ENCODE data around the gene ACOT7. TPM values are rescaled to one million over a fixed set of nuclear protein-coding genes. Genes with fewer than 3 reads are reported as not detected.
A peak's percentile ranks its signal among the peaks of the same experiment; 100 is the strongest.

ACOT7 gene
- total RNA-seq, 1 donor from 2014 or later, result 16.1 TPM

DNA sequence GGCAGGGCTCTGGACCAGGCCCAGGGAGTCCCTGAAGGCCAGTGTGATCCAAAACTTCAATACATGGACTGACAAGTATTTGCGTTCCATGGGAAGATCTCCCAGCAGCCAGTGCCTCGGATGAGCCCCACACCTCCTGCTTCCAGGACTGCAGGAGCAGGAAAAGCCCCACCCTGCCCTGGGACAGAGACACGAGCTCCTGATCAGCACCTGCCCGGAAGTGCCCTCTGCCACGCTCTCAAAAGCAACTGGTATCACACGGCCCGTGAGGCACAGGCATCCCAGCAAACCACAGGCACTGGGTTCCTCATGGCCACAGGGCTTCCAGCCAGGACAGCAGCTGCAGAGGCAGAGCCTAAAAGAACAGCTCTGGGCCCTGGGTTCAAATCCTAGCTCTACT lies 48.6 kb downstream of the ACOT7 start:
- Histone ChIP-seq H3K9me3 (no peaks in the 10 kb centered on the region), H3K36me3 (no peaks in the 10 kb centered on the region), H3K27ac (no peak overlapping the region), H3K27me3 (no peaks in the 10 kb centered on the region), H3K4me3 (no peak overlapping the region), H3K4me1 (peaks cover 0 to under 1% of the 10 kb centered on the region in 2 donors)
- TF ChIP-seq CTCF (IDR thresholded peaks at IDR 0.05), result no peak
- intact Hi-C loops (cut with DNase I), result no loop called here
- no peak for DNase-seq (ENCODE audit: low spot score in 2 of 2)

- Histone ChIP-seq H3K27me3 (no peaks in the 10 kb centered on the region), H3K27ac (no peak overlapping the region), H3K36me3 (no peaks in the 10 kb centered on the region), H3K9me3 (no peaks in the 10 kb centered on the region), H3K4me1 (no peaks in the 10 kb centered on the region), H3K4me3 (no peak overlapping the region)
- intact Hi-C loops (cut with DNase I), result loop anchor here (1.0 kb wide), 1 partner anchor 97 kb away; no protein-coding TSS in a partner anchor
- TF ChIP-seq CTCF (IDR thresholded peaks at IDR 0.05), result peak; percentile 43 to 74 (median 73)
- DNase-seq (ENCODE audit: low spot score in 2 of 2), result peak in 1 of 2 donors; percentile 74
Measured at GRCh38 chr1:6343506-6344405, 49.8 kb downstream of the ACOT7 start.

DNA sequence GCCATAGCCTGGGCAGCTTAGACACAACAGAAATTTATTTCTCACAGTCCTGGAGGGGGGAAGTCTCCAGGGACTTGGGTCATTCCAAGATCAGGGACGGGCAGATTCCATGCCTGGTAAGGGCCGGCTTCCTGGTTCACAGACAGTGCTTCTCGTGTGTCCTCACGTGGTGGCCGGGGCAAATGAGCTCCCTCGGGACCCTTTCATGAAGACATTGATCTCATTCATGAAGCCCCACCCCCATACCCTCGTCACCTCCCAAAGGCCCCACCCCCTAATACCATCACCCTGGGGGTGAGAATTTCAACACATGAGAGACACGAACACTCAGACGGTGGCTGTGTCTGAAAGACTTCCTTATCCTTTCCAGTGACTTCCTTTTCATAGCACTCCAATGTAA lies 51.5 kb downstream of the ACOT7 start:
- no peak overlapping the region for H3K4me3 ChIP-seq
- intact Hi-C loops (cut with DNase I), result no loop called here
- H3K9me3 ChIP-seq, result no peaks in the 10 kb centered on the region
- H3K36me3 ChIP-seq, result no peaks in the 10 kb centered on the region
- no peak overlapping the region for H3K27ac ChIP-seq
- no peak for TF ChIP-seq CTCF (IDR thresholded peaks at IDR 0.05)
- H3K4me1 ChIP-seq, result no peaks in the 10 kb centered on the region
- no peaks in the 10 kb centered on the region for H3K27me3 ChIP-seq
- no peak for DNase-seq (ENCODE audit: low spot score in 2 of 2)

DNA sequence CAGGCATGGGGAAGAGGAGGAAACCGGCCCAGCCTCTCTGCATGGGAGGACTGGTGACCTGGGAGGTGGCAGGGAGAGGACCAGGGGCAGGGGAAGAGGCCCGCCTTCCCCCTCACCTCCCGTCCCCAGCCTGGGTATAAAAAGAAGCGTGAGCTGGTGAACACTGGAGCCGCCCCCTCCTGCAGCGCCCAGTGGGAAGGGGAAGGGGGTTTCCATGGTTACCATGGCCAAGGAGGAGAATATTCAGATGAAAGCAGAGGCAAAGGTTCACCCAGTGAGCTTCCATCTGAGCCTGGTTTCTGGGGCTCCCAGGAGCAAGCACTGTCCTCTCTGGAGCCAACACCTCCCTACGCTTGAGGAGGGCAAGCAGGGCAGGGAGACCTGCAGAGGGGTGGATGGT lies 54.9 kb downstream of the ACOT7 start:
- Histone ChIP-seq H3K9me3 (no peaks in the 10 kb centered on the region), H3K4me1 (no peaks in the 10 kb centered on the region), H3K36me3 (no peaks in the 10 kb centered on the region), H3K27ac (no peak overlapping the region), H3K27me3 (no peaks in the 10 kb centered on the region), H3K4me3 (no peak overlapping the region)
- DNase-seq (ENCODE audit: low spot score in 2 of 2), result no peak
- no peak for TF ChIP-seq CTCF (IDR thresholded peaks at IDR 0.05)
- intact Hi-C loops (cut with DNase I), result no loop called here

DNA sequence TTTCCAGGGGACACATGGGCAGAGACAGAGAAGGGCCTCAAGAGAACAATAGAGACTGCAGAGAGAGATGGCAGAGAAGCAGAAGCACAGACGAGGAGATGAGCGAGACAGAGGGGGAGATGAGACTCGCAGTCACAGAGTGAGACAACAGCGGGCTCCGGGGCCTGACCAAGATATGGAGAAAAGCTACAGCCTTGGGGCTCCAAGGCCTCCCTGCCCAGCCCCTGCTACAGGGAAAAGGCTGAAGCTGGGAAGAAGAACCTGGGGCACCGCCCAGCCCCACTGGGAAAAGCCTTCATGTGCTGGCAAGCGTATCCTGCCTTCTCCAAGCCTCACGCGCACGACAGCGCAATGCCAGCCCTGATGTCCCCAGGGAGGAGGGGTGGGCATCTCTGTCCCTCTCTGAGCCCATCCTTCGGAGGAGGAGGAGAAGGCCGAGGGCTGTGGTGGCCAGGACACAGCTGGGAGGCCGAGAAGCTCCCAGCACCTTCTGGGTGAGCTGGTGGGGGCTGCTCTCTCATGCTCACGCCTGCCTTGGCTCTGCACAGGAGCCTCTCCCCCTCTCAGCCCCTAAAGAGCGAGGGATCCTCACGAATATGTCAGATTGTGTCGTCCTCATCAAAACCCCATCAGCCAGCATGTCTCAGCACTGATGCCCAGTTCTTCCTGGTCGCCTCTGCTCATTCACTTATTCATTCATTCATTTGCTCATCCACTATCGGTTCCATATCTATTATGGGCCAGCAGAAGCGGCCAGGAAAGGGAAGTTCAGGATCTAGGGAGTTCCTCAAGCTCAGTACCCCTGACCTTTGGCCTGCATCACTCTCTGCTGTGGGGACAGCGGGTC lies 56.6 kb downstream of the ACOT7 start:
- no peak for TF ChIP-seq CTCF (IDR thresholded peaks at IDR 0.05)
- no peaks in the 10 kb centered on the region for H3K4me1 ChIP-seq
- H3K36me3 ChIP-seq, result no peaks in the 10 kb centered on the region
- no peaks in the 10 kb centered on the region for H3K9me3 ChIP-seq
- H3K27me3 ChIP-seq, result no peaks in the 10 kb centered on the region
- H3K4me3 ChIP-seq, result no peak overlapping the region
- intact Hi-C loops (cut with DNase I), result no loop called here
- DNase-seq (ENCODE audit: low spot score in 2 of 2), result no peak
- H3K27ac ChIP-seq, result no peak overlapping the region

Measured in ascending aorta (tissue), 2 donors.